Upper lobe of left lung (tissue), 6 donors: ENCODE results near the gene MMP28. TPM values are rescaled to one million over a fixed set of nuclear protein-coding genes. Genes with fewer than 3 reads are reported as not detected.

Experiments used
- ATAC-seq, 2 donors: fragments of 200-7000 bp; cut with Tn5 transposase; one replicate each; pipeline ENCODE4 v1.9.1; 2022; ENCODE audit warnings: mild to moderate bottlenecking in 2 of 2, moderate library complexity in 2 of 2; ENCODE audit not compliant: low FRiP score in 2 of 2
- DNase-seq, 2 donors: peaks; one replicate each; pipeline ENCODE4 v3.0.0-alpha.2; 2019 to 2020
- H3K27ac ChIP-seq, 4 donors: fragments of 200-600 bp; sonication (generic); one replicate each; pipeline ENCODE4 v1.5.1; 2016 to 2019
- H3K27me3 ChIP-seq, 4 donors: fragments of 200-600 bp; sonication (generic); one replicate each; pipeline ENCODE4 v1.5.1; 2017 to 2019
- H3K36me3 ChIP-seq, 4 donors: fragments of 200-600 bp; sonication (generic); one replicate each; pipeline ENCODE4 v1.5.1; 2016 to 2019
- H3K4me1 ChIP-seq, 4 donors: fragments of 200-600 bp; sonication (generic); one replicate each; pipeline ENCODE4 v1.5.1; 2018 to 2019
- H3K4me3 ChIP-seq, 4 donors: fragments of 200-600 bp; sonication (generic); one replicate each; pipeline ENCODE4 v1.5.1; 2017 to 2019; ENCODE audit warnings: mild to moderate bottlenecking in 2 of 4, moderate library complexity in 1 of 4
- H3K9me3 ChIP-seq, 4 donors: fragments of 200-600 bp; sonication (generic); one replicate each; pipeline ENCODE4 v1.5.1; 2018 to 2019
- EP300 ChIP-seq, 4 donors: sonication (generic); formaldehyde crosslinking; IDR thresholded peaks; one replicate each; pipeline ENCODE4 v1.5.1; 2017; ENCODE audit warnings: antibody characterized with exemption in 4 of 4, control low read depth in 2 of 4
- POLR2A ChIP-seq, 4 donors: fragments of 450-650 bp; IDR thresholded peaks; one replicate each; pipeline ENCODE4 v1.5.1; 2016 to 2017; ENCODE audit warnings: antibody characterized with exemption in 4 of 4, mild to moderate bottlenecking in 2 of 4
- POLR2AphosphoS5 ChIP-seq, 2 donors: sonication (generic); formaldehyde crosslinking; IDR thresholded peaks; one replicate each; pipeline ENCODE4 v1.5.1; 2017; ENCODE audit warnings: antibody characterized with exemption in 2 of 2
- WGBS, 2 donors: methylation state at CpG; one replicate each; pipeline ENCODE4 v1.1.5; 2017 to 2018; 5-methylcytosine and 5-hydroxymethylcytosine counted together
- total RNA-seq, 6 donors: library from RNA; depleted of rRNA in 4 of 6; stranded (reverse); fragments of >200 nt in 4 of 6; gene quantifications; one replicate each; pipeline versions ENCODE4 v1.1.0 to v1.2.1, GENCODE V29; 2016 to 2021
- TF ChIP-seq, protein P1 (sequence below), 6 experiments: fragments of 450-650 bp in 4 of 6; fragments of 200-600 bp in 2 of 6; sonication (generic) in 2 of 6; IDR thresholded peaks; one replicate each; pipeline ENCODE4 v1.5.1; 2016 to 2019; ENCODE audit warnings: antibody characterized with exemption in 6 of 6
- donor health status: DM: no; HTN: no; CAD: no; lungs with moderate emphysema.
- donor health status: DM: no; HTN: yes; CAD: no; lungs with severe emphysema.

The MMP28 gene
- total RNA-seq, 6 donors from 2014 or later: 51.1 to 134 (median 98.5) TPM

DNA sequence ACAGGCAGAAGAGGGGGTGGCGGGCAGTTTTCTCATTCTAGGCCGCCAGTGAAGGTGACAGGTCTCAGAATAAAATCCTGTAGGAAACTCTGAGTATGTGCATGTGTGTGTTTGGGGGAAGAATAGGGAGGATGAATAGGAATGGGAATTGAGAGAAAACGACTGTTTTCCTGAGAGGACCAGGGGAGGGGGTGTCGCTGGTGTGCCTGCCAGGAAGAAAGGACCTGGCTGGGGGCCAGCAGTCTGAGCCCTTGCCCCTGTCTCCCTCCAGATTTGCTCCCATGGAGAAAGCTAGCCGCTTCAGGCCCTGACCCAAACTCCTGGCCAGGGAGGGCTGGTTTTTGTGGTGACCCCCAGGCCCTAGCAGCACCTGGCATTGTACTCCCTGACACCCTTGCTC lies 20.4 kb downstream of the MMP28 start:
- no peak for TF ChIP-seq POLR2A (IDR thresholded peaks at IDR 0.05)
- TF ChIP-seq POLR2AphosphoS5 (IDR thresholded peaks at IDR 0.05): no peak
- TF ChIP-seq EP300 (IDR thresholded peaks at IDR 0.05): no peak
- TF ChIP-seq, protein P1, sequence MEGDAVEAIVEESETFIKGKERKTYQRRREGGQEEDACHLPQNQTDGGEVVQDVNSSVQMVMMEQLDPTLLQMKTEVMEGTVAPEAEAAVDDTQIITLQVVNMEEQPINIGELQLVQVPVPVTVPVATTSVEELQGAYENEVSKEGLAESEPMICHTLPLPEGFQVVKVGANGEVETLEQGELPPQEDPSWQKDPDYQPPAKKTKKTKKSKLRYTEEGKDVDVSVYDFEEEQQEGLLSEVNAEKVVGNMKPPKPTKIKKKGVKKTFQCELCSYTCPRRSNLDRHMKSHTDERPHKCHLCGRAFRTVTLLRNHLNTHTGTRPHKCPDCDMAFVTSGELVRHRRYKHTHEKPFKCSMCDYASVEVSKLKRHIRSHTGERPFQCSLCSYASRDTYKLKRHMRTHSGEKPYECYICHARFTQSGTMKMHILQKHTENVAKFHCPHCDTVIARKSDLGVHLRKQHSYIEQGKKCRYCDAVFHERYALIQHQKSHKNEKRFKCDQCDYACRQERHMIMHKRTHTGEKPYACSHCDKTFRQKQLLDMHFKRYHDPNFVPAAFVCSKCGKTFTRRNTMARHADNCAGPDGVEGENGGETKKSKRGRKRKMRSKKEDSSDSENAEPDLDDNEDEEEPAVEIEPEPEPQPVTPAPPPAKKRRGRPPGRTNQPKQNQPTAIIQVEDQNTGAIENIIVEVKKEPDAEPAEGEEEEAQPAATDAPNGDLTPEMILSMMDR (IDR thresholded peaks at IDR 0.05): no peak

GRCh38 chr17:35774499-35774898 lies 20.9 kb downstream of the MMP28 start:
- DNase-seq (peak in 1 of 2 donors; percentile 67), ATAC-seq (peak in 1 of 2 donors; percentile 50)
- H3K4me3 ChIP-seq: no peak overlapping the region
- TF ChIP-seq POLR2A (IDR thresholded peaks at IDR 0.05) (no peak), POLR2AphosphoS5 (IDR thresholded peaks at IDR 0.05) (no peak), EP300 (IDR thresholded peaks at IDR 0.05) (no peak)
- TF ChIP-seq, protein P1 (IDR thresholded peaks at IDR 0.05): no peak
- 37 to 49% methylated on average over 3 to 5 of the region's 5 CpGs for WGBS, 2 donors
- peaks cover 36 to 59% (median 57%) of the 10 kb centered on the region in 4 donors for H3K4me1 ChIP-seq
- H3K27ac ChIP-seq: peak overlapping the region; percentile 54 to 82 (median 74)
- H3K9me3 ChIP-seq: no peaks in the 10 kb centered on the region
- no peaks in the 10 kb centered on the region for H3K36me3 ChIP-seq
- no peaks in the 10 kb centered on the region for H3K27me3 ChIP-seq

More for the DNA sequence above, 20.4 kb downstream of the MMP28 start:
- H3K36me3 ChIP-seq: no peaks in the 10 kb centered on the region
- DNase-seq: no peak
- H3K4me1 ChIP-seq: peaks cover 36 to 63% (median 59%) of the 10 kb centered on the region in 4 donors
- H3K27ac ChIP-seq: peak overlapping the region; percentile 54 to 82 (median 74)
- H3K4me3 ChIP-seq: no peak overlapping the region
- ATAC-seq: no peak
- H3K27me3 ChIP-seq: no peaks in the 10 kb centered on the region
- 48 to 66% methylated on average over 4 to 5 of the region's 5 CpGs for WGBS, 2 donors
- H3K9me3 ChIP-seq: no peaks in the 10 kb centered on the region

GRCh38 chr17:35773679-35774425 lies 21.6 kb downstream of the MMP28 start:
- peak overlapping the region; percentile 54 to 82 (median 74) for H3K27ac ChIP-seq
- peaks cover 36 to 54% (median 51%) of the 10 kb centered on the region in 4 donors for H3K4me1 ChIP-seq

DNA sequence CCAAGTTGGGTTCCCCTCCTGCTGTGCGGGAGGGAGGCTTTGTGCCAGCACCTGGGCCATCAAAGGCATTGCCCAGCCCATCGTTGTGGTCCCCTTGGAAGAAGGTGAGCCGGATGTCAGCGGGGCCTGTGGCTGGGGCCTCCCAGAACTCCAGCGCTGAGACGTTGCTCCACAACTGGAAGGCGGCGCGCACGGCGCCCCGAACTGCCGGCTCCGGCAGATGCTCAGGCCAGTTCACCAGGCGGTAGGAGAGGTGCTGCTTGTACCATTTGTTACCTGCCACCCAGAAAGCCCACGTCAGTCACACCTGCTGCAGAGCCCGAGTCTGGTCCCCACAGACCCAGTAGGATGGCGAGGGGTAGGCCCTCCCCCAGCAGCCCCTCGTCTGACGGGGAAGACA lies 22.3 kb downstream of the MMP28 start:
- peaks cover 36 to 48% (median 45%) of the 10 kb centered on the region in 4 donors for H3K4me1 ChIP-seq
- no peak for ATAC-seq
- TF ChIP-seq POLR2A (IDR thresholded peaks at IDR 0.05): no peak
- no peak for TF ChIP-seq POLR2AphosphoS5 (IDR thresholded peaks at IDR 0.05)
- 79% methylated on average over 20 of the region's 20 CpGs; no CpG with 5 or more reads in 1 of the 2 donors for WGBS, 2 donors
- DNase-seq: peak in 1 of 2 donors; percentile 82
- H3K9me3 ChIP-seq: no peaks in the 10 kb centered on the region
- H3K27ac ChIP-seq: peak overlapping the region; percentile 54 to 82 (median 74)
- no peaks in the 10 kb centered on the region for H3K36me3 ChIP-seq
- H3K4me3 ChIP-seq: no peak overlapping the region
- no peaks in the 10 kb centered on the region for H3K27me3 ChIP-seq

More at GRCh38 chr17:35773679-35774425, 21.6 kb downstream of the MMP28 start:
- ATAC-seq: peak in 1 of 2 donors; percentile 79
- Histone ChIP-seq H3K27me3 (no peaks in the 10 kb centered on the region), H3K9me3 (no peaks in the 10 kb centered on the region), H3K36me3 (no peaks in the 10 kb centered on the region), H3K4me3 (no peak overlapping the region)
- 52 to 71% methylated on average over 7 to 8 of the region's 10 CpGs for WGBS, 2 donors
- TF ChIP-seq EP300 (IDR thresholded peaks at IDR 0.05) (no peak), POLR2AphosphoS5 (IDR thresholded peaks at IDR 0.05) (no peak), POLR2A (IDR thresholded peaks at IDR 0.05) (no peak)
- TF ChIP-seq, protein P1 (IDR thresholded peaks at IDR 0.05): no peak
- DNase-seq: peak in 1 of 2 donors; percentile 84

- 95 to 96% methylated on average over 46 to 48 of the region's 48 CpGs for WGBS, 2 donors
- no peak overlapping the region for H3K4me3 ChIP-seq
- TF ChIP-seq, protein P1 (IDR thresholded peaks at IDR 0.05): no peak
- TF ChIP-seq EP300 (IDR thresholded peaks at IDR 0.05) (no peak), POLR2A (IDR thresholded peaks at IDR 0.05) (no peak), POLR2AphosphoS5 (IDR thresholded peaks at IDR 0.05) (no peak)
- ATAC-seq (no peak), DNase-seq (peak in 1 of 2 donors; percentile 86)
- H3K9me3 ChIP-seq: no peaks in the 10 kb centered on the region
- no peak overlapping the region for H3K27ac ChIP-seq
- H3K4me1 ChIP-seq: peaks cover 16 to 26% (median 21%) of the 10 kb centered on the region in 4 donors
- H3K27me3 ChIP-seq: no peaks in the 10 kb centered on the region
- H3K36me3 ChIP-seq: no peaks in the 10 kb centered on the region
Measured at GRCh38 chr17:35769895-35770486, 25.4 kb downstream of the MMP28 start.
